H9 (cell line): ENCODE results near the gene DCDC2C. TPM values are rescaled to one million over a fixed set of nuclear protein-coding genes. Genes with fewer than 3 reads are reported as not detected.

ENCODE experiments used
- DNase-seq: peaks from one replicate; pipeline ENCODE4 v3.0.0-alpha.2; 2017
- H2AFZ ChIP-seq: one replicate; pipeline ENCODE4 v1.6.1; 2013; ENCODE audit warnings: mild to moderate bottlenecking, low read length, control low read depth, moderate library complexity
- H2AK5ac ChIP-seq: 2 replicates; pipeline ENCODE4 v1.6.1; 2013; ENCODE audit warnings: low read length, control low read depth, mixed read lengths; ENCODE audit not compliant: insufficient read length
- H2BK120ac ChIP-seq: one replicate; pipeline ENCODE4 v1.6.1; 2013; ENCODE audit warnings: low read depth, mild to moderate bottlenecking, low read length, control low read depth, inconsistent platforms; ENCODE audit not compliant: poor library complexity, severe bottlenecking
- H2BK12ac ChIP-seq: 2 replicates; pipeline ENCODE4 v1.6.1; 2013; ENCODE audit warnings: low read length, control low read depth, mixed read lengths, low read depth; ENCODE audit not compliant: insufficient read length
- H2BK15ac ChIP-seq: 2 replicates; pipeline ENCODE4 v1.6.1; 2013; ENCODE audit warnings: low read depth, low read length, control low read depth
- H2BK20ac ChIP-seq: one replicate; pipeline ENCODE4 v1.6.1; 2013; ENCODE audit warnings: low read depth, mild to moderate bottlenecking, low read length, control low read depth, inconsistent platforms; ENCODE audit not compliant: poor library complexity, severe bottlenecking
- H2BK5ac ChIP-seq: 2 replicates; pipeline ENCODE4 v1.6.1; 2013; ENCODE audit warnings: low read length, control low read depth, mixed read lengths; ENCODE audit not compliant: insufficient read length
- H3K14ac ChIP-seq: 2 replicates; pipeline ENCODE4 v1.6.1; 2013; ENCODE audit warnings: low read length, control low read depth; ENCODE audit not compliant: insufficient read depth
- H3K18ac ChIP-seq: 2 replicates; pipeline ENCODE4 v1.6.1; 2013; ENCODE audit warnings: low read depth, mild to moderate bottlenecking, mixed read lengths, low read length, control low read depth; ENCODE audit not compliant: insufficient read length
- H3K23ac ChIP-seq: 2 replicates; pipeline ENCODE4 v1.6.1; 2013; ENCODE audit warnings: low read length, control low read depth, mixed read lengths, low read depth; ENCODE audit not compliant: insufficient read length
- H3K23me2 ChIP-seq: 2 replicates; pipeline ENCODE4 v1.6.1; 2013; ENCODE audit warnings: low read depth, mild to moderate bottlenecking, mixed read lengths, low read length, control low read depth; ENCODE audit not compliant: insufficient read length, poor library complexity, severe bottlenecking
- H3K27ac ChIP-seq: 2 replicates; pipeline ENCODE4 v1.5.1; 2013; ENCODE audit warnings: low read length, control low read depth, mixed read lengths, low read depth; ENCODE audit not compliant: insufficient read length
- H3K27me3 ChIP-seq: 2 replicates; pipeline ENCODE4 v1.6.1; 2013; ENCODE audit warnings: low read length, control low read depth, inconsistent platforms; ENCODE audit not compliant: insufficient read depth
- H3K4ac ChIP-seq: 2 replicates; pipeline ENCODE4 v1.6.1; 2013; ENCODE audit warnings: low read depth, mild to moderate bottlenecking, control low read depth, inconsistent platforms, low read length, moderate library complexity
- H3K4me1 ChIP-seq: 2 replicates; pipeline ENCODE4 v1.6.1; 2013; ENCODE audit warnings: low read length, control low read depth, inconsistent platforms; ENCODE audit not compliant: insufficient read depth
- H3K4me2 ChIP-seq: 2 replicates; pipeline ENCODE4 v1.6.1; 2013; ENCODE audit warnings: low read length, control low read depth, mixed read lengths; ENCODE audit not compliant: insufficient read length, insufficient read depth
- H3K56ac ChIP-seq: 2 replicates; pipeline ENCODE4 v1.6.1; 2013; ENCODE audit warnings: low read depth, mild to moderate bottlenecking, mixed read lengths, low read length, control low read depth; ENCODE audit not compliant: insufficient read length
- H3K79me1 ChIP-seq: 2 replicates; pipeline ENCODE4 v1.6.1; 2013; ENCODE audit warnings: low read depth, mild to moderate bottlenecking, moderate library complexity, low read length, control low read depth, inconsistent platforms; ENCODE audit not compliant: insufficient read depth, poor library complexity, severe bottlenecking
- H3K79me2 ChIP-seq: 2 replicates; pipeline ENCODE4 v1.6.1; 2013; ENCODE audit warnings: low read length, control low read depth, inconsistent platforms; ENCODE audit not compliant: insufficient read depth
- H3K9ac ChIP-seq: 2 replicates; pipeline ENCODE4 v1.6.1; 2013; ENCODE audit warnings: low read length, control low read depth, mixed read lengths; ENCODE audit not compliant: insufficient read length; ENCODE audit errors: extremely low read depth
- H3K9me3 ChIP-seq: one replicate; pipeline ENCODE4 v1.6.1; 2013; ENCODE audit warnings: low read depth, low read length, inconsistent platforms; ENCODE audit not compliant: control insufficient read depth
- H3T11ph ChIP-seq: one replicate; pipeline ENCODE4 v1.6.1; 2013; ENCODE audit warnings: mild to moderate bottlenecking, low read length, control low read depth, inconsistent platforms
- H4K20me1 ChIP-seq: one replicate; pipeline ENCODE4 v1.6.1; 2013; ENCODE audit not compliant: control insufficient read depth, insufficient read length, insufficient read depth
- H4K5ac ChIP-seq: 2 replicates; pipeline ENCODE4 v1.6.1; 2013; ENCODE audit warnings: low read depth, mild to moderate bottlenecking, mixed read lengths, low read length, control low read depth; ENCODE audit not compliant: insufficient read length
- H4K8ac ChIP-seq: replicated peaks from 2 replicates; pipeline ENCODE4 v1.6.1; 2013; ENCODE audit warnings: low read length, control low read depth, mixed read lengths, low read depth; ENCODE audit not compliant: insufficient read length
- H4K91ac ChIP-seq: 2 replicates; pipeline ENCODE4 v1.6.1; 2013; ENCODE audit warnings: low read depth, mild to moderate bottlenecking, moderate library complexity, mixed read lengths, low read length, control low read depth; ENCODE audit not compliant: insufficient read length
- H3K27ac Mint-ChIP-seq, 3 experiments: 2 replicates in 2 of 3; 3 replicates in 1 of 3; pipeline ENCODE4 v1.8.0; 2020 to 2021; ENCODE audit warnings: mixed read lengths in 3 of 3, mild to moderate bottlenecking in 1 of 3, moderate library complexity in 1 of 3
- H3K27me3 Mint-ChIP-seq: 2 replicates; pipeline ENCODE4 v1.8.0; 2021; ENCODE audit warnings: low read depth, mild to moderate bottlenecking, moderate library complexity, mixed read lengths
- H3K36me3 Mint-ChIP-seq, 3 experiments: 2 replicates in 2 of 3; 3 replicates in 1 of 3; pipeline ENCODE4 v1.8.0; 2020 to 2021; ENCODE audit warnings: low read depth in 3 of 3, mixed read lengths in 3 of 3; ENCODE audit not compliant: insufficient read depth in 1 of 3
- H3K4me1 Mint-ChIP-seq, 2 experiments: 2 replicates each; pipeline ENCODE4 v1.8.0; 2020; ENCODE audit warnings: mixed read lengths in 2 of 2
- H3K4me3 Mint-ChIP-seq, 2 experiments: 2 replicates in 1 of 2; 3 replicates in 1 of 2; pipeline ENCODE4 v1.8.0; 2020 to 2021; ENCODE audit warnings: mild to moderate bottlenecking in 2 of 2, mixed read lengths in 2 of 2, moderate library complexity in 1 of 2
- H3K9me3 Mint-ChIP-seq, 2 experiments: 2 replicates in 1 of 2; 3 replicates in 1 of 2; pipeline ENCODE4 v1.8.0; 2020; ENCODE audit warnings: mild to moderate bottlenecking in 2 of 2, mixed read lengths in 2 of 2, moderate library complexity in 1 of 2
- CTCF ChIP-seq: fragments of 200-600 bp; sonication (generic); conservative IDR thresholded peaks from 3 replicates; pipeline ENCODE4 v1.8.0; 2021; ENCODE audit warnings: antibody characterized with exemption, mild to moderate bottlenecking
- WGBS: extraction: QIAGEN DNeasy Blood & Tissue Kit; methylation state at CpG from one replicate; pipeline ENCODE4 v1.1.7; 2013; ENCODE audit warnings: missing lambda C conversion rate, low lambda C conversion rate, mixed read lengths; ENCODE audit not compliant: insufficient read length; ENCODE audit errors: extremely low coverage; 5-methylcytosine and 5-hydroxymethylcytosine counted together
- total RNA-seq: library from RNA; stranded (reverse); gene quantifications from 2 replicates; pipeline ENCODE4 v1.2.1, GENCODE V29; 2021

DCDC2C gene
- total RNA-seq, 1 experiment from 2014 or later: not detected

- Histone ChIP-seq H3K79me2 (no peaks in the 10 kb centered on the region), H2BK20ac (no peak overlapping the region), H3K79me1 (no peaks in the 10 kb centered on the region), H4K20me1 (no peaks in the 10 kb centered on the region), H3K23ac (no peak overlapping the region), H3K18ac (no peak overlapping the region), H3K4me1 (no peaks in the 10 kb centered on the region; the same call in 1 of the 2 replicates), H2AFZ (no peak overlapping the region), H2BK12ac (no peak overlapping the region), H3K56ac (no peak overlapping the region), H4K91ac (no peak overlapping the region), H3K4ac (no peak overlapping the region), H2BK120ac (no peak overlapping the region), H3K27me3 (no peaks in the 10 kb centered on the region), H4K8ac (peak overlapping the region; percentile 96), H3T11ph (no peak overlapping the region), H3K9me3 (no peaks in the 10 kb centered on the region), H2BK5ac (no peak overlapping the region), H2AK5ac (no peak overlapping the region), H3K14ac (no peak overlapping the region), H3K27ac (no peak overlapping the region), H3K9ac (no peak overlapping the region), H4K5ac (no peak overlapping the region), H3K23me2 (no peaks in the 10 kb centered on the region), H2BK15ac (no peak overlapping the region), H3K4me2 (no peak overlapping the region)
- WGBS: no CpG with 5 or more reads among the region's 3 CpGs
- no peaks in the 10 kb centered on the region for H3K36me3 Mint-ChIP-seq
- peaks cover 2 to 3% of the 10 kb centered on the region in 2 experiments; a peak in 2 of 5 replicates for H3K9me3 Mint-ChIP-seq
- H3K27me3 Mint-ChIP-seq: peaks cover 9% of the 10 kb centered on the region
- no peak for TF ChIP-seq CTCF
- no peak overlapping the region for H3K27ac Mint-ChIP-seq
- peaks cover 11 to 15% of the 10 kb centered on the region in 2 experiments for H3K4me1 Mint-ChIP-seq
- DNase-seq: peak; percentile 4
- no peak overlapping the region for H3K4me3 Mint-ChIP-seq
Measured at GRCh38 chr2:3755277-3755676, 51.9 kb downstream of the DCDC2C start.
